Spleen (tissue), 7 donors: ENCODE data around the gene TNNT2.

Experiments used
- CTCF ChIP-seq, 11 experiments: fragments of 200-600 bp in 7 of 11; fragments of 450-650 bp in 4 of 11; sonication (generic) in 4 of 11; IDR thresholded peaks in 8 of 11; conservative IDR thresholded peaks in 3 of 11; 1 replicate in 7 of 11; 2 replicates in 4 of 11; pipeline versions ENCODE4 v1.4.0 to v1.8.0; 2016 to 2021; ENCODE audit warnings: antibody characterized with exemption in 11 of 11, inconsistent platforms in 4 of 11, mild to moderate bottlenecking in 1 of 11
- POLR2A ChIP-seq, 3 donors: fragments of 450-650 bp; IDR thresholded peaks; one replicate each; pipeline ENCODE4 v1.5.1; 2017; ENCODE audit warnings: antibody characterized with exemption in 3 of 3, mild to moderate bottlenecking in 1 of 3
- POLR2AphosphoS5 ChIP-seq, 3 donors: sonication (generic); formaldehyde crosslinking; IDR thresholded peaks; one replicate each; pipeline ENCODE4 v1.5.1; 2017; ENCODE audit warnings: antibody characterized with exemption in 3 of 3
- donor health status: DM: no; HTN: no; CAD: no; lungs with moderate emphysema.
- donor health status: DM: no; HTN: no; CAD: no.
- donor health status: DM: no; HTN: no; CAD: no.

- no peak for TF ChIP-seq CTCF (IDR thresholded peaks at IDR 0.05 in 8 of 11, conservative IDR thresholded peaks at IDR 0.05 in 3 of 11)
- no peak for TF ChIP-seq POLR2AphosphoS5 (IDR thresholded peaks at IDR 0.05)
- TF ChIP-seq POLR2A (IDR thresholded peaks at IDR 0.05) = no peak
Measured at GRCh38 chr1:201404722-201405483, 27.4 kb upstream of the TNNT2 start.
